Fibroblast of gingiva (primary cell): ENCODE measurements around the gene KLHL29.

Experiments used
- DNase-seq: peaks from one replicate; pipeline ENCODE4 v3.0.0-alpha.2; 2011; ENCODE audit warnings: low read depth

Gene KLHL29

GRCh38 chr2:23478087-23478932, 93.3 kb downstream of the KLHL29 start:
- DNase-seq: no peak

DNA sequence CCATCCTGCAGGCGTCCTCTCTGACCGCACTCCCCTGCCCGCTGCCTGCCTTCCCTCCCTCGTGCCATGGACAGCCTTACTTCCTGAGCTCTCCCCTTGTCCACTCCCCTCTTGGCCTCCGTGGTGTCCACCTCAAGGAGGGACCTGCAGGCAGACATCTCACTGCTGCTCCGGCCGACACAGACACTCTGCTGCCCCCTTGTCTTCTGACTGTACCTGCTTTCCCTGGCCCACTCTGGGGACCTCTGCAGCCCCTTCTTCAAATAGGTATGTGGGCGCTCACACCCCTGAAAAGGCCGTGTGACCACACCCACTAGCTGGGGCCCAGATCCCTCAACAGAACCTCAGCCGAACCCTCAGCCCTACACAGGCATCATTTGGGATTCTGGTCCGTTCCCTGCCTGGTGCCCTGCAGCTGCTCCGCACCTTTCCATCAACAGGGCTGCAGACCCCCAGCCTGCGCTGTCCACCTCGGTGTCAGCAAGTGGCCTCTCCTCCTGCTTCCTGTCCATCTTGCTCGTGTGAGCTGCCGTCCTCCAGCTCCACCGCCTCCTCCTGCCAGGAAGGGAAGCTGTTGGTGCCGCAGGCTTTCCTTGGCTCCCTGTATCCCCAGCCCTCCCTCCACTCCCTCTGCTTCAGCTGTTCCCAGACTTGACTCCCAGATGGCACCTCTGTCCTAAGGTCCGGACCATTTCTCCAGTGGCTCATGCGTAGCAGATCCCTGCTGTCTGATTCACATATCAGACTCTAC, 94.1 kb downstream of the KLHL29 start:
- no peak for DNase-seq

DNA sequence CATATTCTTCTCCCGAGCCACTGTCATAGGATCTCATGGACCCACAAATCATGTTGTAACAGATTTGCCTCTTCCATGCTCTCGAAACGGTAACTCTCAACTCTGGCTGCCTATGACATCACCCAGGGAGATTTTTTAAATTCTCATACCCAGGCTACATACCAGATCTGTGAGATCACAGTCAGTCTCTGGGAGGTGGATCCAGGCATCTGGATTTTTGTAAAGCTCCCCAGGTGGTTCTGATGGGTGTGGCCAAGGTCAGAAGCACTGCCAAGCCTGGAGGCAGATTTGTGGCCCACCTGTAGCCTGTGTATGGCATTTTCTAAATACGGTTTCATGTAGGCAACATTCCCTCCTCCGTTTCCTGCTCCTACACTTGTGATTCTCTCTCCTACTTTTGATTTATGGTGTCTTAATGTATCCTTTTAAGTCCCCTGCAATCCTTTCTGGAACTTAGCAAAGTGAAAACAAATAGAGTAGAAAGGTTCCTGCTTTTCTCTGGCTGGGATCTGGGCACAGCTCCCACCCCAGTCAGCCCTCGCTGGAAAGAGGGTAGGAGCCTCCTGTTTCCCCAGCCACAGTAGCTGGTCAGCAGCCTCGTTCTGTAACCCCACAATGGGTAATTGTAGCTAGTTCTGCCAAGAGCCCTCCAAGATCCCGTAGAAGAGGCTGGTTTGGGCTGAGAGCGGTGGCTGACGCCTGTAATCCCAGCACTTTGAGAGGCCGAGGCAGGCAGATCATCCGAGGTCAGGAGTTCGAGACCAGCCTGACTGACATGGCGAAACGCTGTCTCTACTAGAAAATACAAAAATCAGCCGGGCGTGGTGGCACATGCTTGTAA, 96.2 kb downstream of the KLHL29 start:
- peak; percentile 55 for DNase-seq

GRCh38 chr2:23482188-23482587, 97.2 kb downstream of the KLHL29 start:
- no peak for DNase-seq

DNA sequence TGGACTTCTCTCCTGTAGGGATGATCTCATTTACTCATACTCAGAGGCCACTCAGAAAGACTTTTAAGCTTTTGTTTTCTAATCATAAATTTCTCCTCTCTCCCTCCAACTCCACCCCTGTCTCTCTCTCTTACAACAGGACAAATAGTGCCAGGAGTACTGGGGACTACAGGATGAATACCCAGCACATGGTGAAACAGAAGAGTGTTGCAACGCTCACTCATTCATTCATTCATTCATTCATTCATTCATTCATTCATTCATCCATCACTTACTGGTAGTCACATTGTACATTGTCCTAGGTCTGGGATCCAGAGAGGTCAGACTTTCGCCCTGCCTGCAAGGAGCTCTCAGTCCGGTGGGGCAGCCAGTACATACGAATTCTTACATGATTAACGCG, 97.6 kb downstream of the KLHL29 start:
- no peak for DNase-seq

DNA sequence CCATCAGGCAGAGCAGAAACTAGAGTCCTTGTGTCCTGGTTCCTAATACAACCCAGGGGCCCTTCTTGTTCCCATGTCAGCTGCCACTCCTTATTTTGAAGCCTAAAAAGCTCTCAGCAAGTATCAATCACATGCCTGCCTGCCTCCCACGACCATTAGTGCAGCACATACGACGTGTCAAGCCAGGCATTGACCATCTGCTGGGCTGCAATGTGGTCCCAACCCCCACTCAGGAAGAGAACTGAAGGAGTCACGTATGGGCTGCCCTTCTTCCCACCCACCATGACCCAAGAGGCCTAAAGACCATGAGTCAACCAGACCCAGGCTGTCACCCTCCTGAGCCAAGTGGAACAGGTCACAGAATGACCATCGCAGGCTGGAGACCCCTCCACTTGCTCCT, 98.8 kb downstream of the KLHL29 start:
- no peak for DNase-seq

DNA sequence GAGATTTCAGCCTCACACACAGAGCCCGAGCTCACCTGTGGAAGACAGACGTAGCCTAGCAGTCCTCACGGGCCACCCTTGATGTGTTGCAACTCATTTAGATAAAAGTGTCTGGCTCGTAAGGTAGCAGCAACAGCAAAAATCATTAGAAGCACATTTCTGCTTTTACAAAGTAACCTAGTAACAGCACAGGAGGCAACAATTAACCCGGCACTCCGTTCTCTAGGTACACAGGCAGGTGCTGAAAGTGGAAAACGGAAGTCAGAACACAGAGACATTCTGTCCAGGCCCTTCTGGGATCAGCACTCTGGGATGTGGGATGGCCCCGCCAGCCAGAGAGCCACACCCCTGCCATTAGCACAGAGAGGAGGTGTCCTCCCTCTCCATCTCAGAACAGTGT, 99.3 kb downstream of the KLHL29 start:
- DNase-seq: no peak

DNA sequence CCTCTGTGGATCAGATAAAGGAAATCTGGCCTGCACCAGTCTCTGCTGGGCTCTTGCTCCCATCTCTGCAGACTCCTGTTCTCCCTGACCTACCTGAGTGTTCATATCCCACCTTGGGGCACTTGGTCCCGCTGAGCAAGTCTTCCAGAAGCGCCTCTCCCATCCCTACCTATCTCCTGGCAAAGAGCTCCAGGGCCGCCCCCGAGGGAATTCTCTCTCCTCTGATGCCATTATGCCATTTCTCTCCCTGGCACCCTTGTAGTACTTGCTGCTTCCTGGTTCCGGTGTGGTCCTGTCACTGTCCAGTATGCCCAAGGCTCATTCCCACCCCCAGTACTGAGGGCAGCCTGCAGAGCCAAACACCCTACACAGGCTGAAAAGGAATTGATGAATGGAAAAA, 99.8 kb downstream of the KLHL29 start:
- DNase-seq: no peak

DNA sequence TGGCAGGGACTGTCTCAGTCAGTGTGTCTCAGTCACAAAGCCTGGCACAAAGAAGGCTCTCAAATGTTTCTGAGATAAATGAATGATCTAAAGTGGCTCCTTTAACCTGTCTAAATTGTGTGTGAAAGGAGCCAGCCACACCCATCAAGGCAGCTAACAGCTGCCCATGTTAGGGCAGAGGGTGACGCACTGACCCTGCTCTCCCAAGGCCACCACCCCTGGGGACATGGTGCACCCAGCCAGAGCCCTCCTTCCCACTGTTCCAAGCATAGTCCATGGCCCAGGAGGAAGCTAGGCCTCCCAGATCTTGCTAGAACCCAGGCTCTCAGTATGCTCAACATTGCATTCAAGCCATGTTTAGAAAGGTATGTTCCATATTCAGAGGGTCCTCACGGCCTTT, 100.3 kb downstream of the KLHL29 start:
- no peak for DNase-seq

GRCh38 chr2:23485841-23486683, 101.1 kb downstream of the KLHL29 start:
- DNase-seq: no peak

DNA sequence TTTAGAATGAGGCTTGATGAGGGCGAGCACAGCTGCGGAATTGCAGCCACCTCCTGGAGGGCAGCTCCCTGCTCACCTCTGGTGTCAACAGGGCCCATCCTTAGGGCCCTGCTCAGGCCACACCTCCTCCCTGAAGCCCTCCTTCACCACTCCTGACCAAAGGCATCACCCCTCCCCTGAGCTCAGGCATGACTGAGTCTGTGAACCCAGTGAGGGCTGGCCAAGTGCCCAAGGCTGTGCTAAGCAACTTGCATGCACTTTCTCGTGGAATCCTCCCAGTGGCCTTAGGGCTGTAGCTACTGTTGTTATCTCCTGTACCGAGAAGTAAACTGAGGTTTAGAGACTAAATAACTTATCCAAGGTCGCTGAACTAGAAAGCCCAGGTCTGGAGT, 101.7 kb downstream of the KLHL29 start:
- DNase-seq: peak; percentile 21

DNA sequence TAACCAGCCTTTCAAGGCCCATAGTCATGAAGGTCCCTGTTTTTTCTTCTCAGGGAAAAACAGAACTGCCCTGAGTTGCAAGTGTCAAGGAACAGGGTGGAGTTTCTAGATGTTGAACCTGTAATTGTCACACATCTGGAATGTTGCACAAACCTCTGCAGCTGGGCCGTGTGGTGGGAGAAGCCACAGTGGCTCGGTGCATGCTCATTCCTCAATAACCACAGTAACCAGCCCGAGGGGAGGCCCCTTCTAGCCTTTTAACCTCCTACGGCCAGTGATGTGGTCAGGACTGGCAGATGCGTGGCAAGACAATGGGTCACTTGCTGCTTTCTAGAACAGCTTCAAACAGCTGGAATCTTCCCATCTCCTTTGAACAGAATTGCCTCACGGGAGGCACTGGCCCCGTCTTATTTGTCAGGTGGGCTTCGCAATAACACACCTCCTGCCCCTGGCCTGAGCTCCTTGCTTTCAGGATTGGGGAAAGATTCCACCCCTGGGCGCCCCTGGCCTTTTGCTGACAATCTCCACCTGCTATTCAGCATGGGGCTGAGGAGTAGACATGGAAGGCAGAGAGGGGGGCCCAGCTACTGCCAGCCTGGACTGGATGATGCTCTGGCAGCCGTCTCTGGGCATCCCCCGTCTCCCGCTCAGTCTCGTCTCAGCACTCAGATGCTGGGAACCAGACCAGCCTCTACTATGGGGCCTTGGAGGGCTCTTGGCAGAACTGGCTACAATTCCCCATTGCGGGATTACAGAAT, 102.9 kb downstream of the KLHL29 start:
- peak; percentile 46 for DNase-seq

- DNase-seq: no peak
These were observed 103.6 kb downstream of the KLHL29 start for GRCh38 chr2:23488584-23488983.

DNA sequence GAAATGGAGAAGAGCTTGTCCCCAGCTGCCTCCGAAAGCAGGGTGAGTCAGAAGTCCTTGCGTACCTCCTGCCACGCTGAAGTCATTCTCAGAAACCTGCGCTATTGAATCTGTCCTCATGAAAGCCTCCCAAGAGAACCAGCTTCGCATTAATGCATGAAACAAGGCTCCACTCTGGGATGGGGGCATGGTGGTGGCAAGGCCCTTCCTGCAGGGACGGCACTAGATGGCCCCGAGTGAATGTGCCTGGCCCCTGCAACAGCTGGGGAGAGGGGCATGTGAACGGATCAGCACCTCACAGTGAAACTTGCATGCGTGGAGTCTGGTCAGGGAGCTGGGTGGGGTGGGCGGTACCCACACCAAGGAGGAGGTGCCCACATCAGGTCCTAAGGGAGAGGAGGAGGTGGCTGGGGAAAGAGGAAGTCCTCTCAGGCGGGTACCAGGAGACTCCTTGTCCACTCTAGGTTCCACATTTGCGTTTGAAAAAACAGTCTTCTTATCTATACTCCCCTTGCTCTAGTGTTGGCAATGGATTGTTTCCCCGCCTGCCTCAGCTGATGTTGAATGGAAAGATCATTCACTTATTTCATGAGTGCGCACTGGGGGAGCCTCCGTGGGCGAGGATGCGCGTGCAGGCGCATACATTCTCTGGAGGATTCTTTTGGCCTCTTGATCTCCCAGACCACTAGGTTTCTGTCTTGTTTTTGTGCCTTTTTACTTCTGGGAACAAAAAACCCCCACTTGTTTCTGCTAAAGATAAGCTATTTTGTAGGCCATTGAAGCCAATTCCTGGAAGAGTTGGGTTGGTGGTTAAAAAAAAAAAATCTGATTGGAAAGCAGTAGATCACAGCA, 104.7 kb downstream of the KLHL29 start:
- peak; percentile 21 for DNase-seq

DNA sequence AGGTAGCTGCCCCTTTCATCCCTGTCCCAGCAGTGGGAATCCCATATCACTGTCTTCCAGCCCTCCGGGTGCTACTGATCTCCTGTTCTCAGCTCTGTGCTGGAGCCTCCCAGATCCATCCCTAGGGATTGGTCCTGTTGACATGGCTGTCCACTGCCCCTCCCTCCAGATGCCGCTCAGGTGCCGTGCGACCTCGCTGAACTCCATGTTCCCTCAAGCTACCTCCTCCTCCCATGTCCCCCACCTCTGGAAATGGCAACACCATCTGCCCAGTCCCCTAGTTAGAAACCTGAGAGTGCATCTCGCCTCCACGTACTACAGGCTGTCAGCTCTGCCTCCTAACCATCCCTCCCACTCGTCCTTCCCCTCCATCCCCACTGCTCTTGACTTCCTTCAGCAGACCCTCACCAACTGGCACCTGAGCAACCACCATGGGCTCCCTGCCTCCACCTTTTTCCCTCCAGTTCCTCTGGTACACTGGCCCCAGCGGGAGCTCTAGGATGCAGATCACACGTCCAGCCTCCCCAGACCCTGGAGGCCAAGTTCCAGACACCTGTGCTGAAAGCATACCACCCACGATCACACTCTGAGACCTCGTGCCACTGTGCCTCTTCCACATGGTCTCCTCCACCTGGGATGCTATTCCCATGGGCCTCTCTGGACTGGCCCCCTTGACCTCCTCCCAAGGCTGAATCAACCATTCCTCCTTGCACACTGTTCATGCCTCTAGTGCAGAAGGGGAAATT, 106.8 kb downstream of the KLHL29 start:
- no peak for DNase-seq

- no peak for DNase-seq
These were observed 107.3 kb downstream of the KLHL29 start for GRCh38 chr2:23492337-23492675.

- DNase-seq: no peak
These were observed 107.9 kb downstream of the KLHL29 start for GRCh38 chr2:23492921-23493320.

GRCh38 chr2:23493846-23494245, 108.9 kb downstream of the KLHL29 start:
- DNase-seq: no peak

GRCh38 chr2:23494286-23494685, 109.3 kb downstream of the KLHL29 start:
- DNase-seq: no peak
